Mucosa of rectum (tissue), 2 donors: ENCODE data around the gene POMGNT2.
A peak's percentile ranks its signal among the peaks of the same experiment; 100 is the strongest.

Experiments used
- H3K27ac ChIP-seq, 2 donors: one replicate each; pipeline ENCODE4 v1.7.0; 2013; ENCODE audit warnings: inconsistent platforms in 2 of 2, low read depth in 2 of 2, low read length in 2 of 2
- H3K27me3 ChIP-seq, 2 donors: one replicate each; pipeline ENCODE4 v1.7.0; 2013; ENCODE audit warnings: low read length in 2 of 2; ENCODE audit not compliant: control insufficient read depth in 2 of 2, insufficient read depth in 2 of 2
- H3K36me3 ChIP-seq, 2 donors: one replicate each; pipeline ENCODE4 v1.7.0; 2013; ENCODE audit warnings: low read length in 2 of 2; ENCODE audit not compliant: control insufficient read depth in 2 of 2, insufficient read depth in 2 of 2
- H3K4me1 ChIP-seq, 2 donors: one replicate each; pipeline ENCODE4 v1.7.0; 2013; ENCODE audit warnings: low read length in 2 of 2, mild to moderate bottlenecking in 1 of 2; ENCODE audit not compliant: control insufficient read depth in 2 of 2, insufficient read depth in 2 of 2
- H3K4me3 ChIP-seq, 2 donors: one replicate each; pipeline ENCODE4 v1.7.0; 2013; ENCODE audit warnings: low read length in 2 of 2
- H3K9ac ChIP-seq, 2 donors: one replicate each; pipeline ENCODE4 v1.7.0; 2013; ENCODE audit warnings: low read length in 2 of 2, low read depth in 1 of 2, mild to moderate bottlenecking in 1 of 2
- H3K9me3 ChIP-seq, 2 donors: one replicate each; pipeline ENCODE4 v1.7.0; 2013; ENCODE audit warnings: low read length in 2 of 2; ENCODE audit not compliant: control insufficient read depth in 2 of 2
- donor health status: healthy.
- donor health status: Normal muscosa, but diverticular disease.

POMGNT2 gene

GRCh38 chr3:43132870-43133636, 27.2 kb upstream of the POMGNT2 start:
- Histone ChIP-seq H3K36me3 (no peaks in the 10 kb centered on the region), H3K4me3 (no peak overlapping the region), H3K27ac (no peak overlapping the region), H3K27me3 (no peaks in the 10 kb centered on the region), H3K4me1 (no peaks in the 10 kb centered on the region), H3K9me3 (no peaks in the 10 kb centered on the region), H3K9ac (no peak overlapping the region)

DNA sequence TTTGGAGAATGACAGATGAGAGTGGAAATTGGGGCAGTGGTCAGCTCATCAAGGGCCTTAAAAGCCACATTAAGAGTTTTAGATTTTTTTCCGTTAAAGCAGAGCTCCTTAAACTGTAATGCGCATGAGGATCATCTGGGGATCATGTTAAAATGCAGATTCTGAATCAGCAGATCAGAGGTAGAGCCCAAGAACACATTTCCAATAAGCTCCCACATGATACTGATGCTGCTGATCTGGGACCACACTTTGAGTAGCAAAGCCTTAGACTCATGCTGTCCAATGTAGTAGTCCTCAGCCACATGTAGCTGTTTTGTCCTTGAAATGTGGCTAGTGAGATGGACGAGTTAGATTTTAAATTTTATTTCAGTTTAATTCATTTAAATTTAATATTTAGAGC, 26.3 kb upstream of the POMGNT2 start:
- Histone ChIP-seq H3K9me3 (no peaks in the 10 kb centered on the region), H3K4me1 (no peaks in the 10 kb centered on the region), H3K9ac (no peak overlapping the region), H3K27ac (no peak overlapping the region), H3K4me3 (no peak overlapping the region), H3K27me3 (no peaks in the 10 kb centered on the region), H3K36me3 (no peaks in the 10 kb centered on the region)

- Histone ChIP-seq H3K27me3 (no peaks in the 10 kb centered on the region), H3K9ac (no peak overlapping the region), H3K36me3 (no peaks in the 10 kb centered on the region), H3K4me1 (no peaks in the 10 kb centered on the region), H3K27ac (no peak overlapping the region), H3K4me3 (no peak overlapping the region), H3K9me3 (no peaks in the 10 kb centered on the region)
Observed at GRCh38 chr3:43128464-43128863, 22.6 kb upstream of the POMGNT2 start.

DNA sequence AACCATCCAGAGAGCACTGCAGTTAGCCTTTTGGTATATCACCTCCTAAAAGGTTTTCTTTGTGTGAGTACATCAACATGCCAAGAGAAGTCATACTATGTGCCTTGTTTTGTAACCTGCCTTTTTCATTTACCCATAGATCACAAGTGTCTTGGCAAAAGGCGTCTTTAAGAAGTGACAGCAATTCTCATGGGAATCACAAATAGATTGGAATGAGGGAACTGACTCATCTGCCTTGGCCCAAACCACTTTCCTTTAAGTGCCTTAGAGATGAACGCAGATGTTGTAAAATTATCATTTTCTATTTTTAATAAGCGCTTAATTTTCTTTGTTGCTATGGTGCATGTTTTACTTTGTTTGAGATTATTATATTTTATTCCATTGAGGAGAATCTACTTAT, 20.7 kb upstream of the POMGNT2 start:
- Histone ChIP-seq H3K4me1 (no peaks in the 10 kb centered on the region), H3K27ac (no peak overlapping the region), H3K4me3 (no peak overlapping the region), H3K27me3 (no peaks in the 10 kb centered on the region), H3K36me3 (no peaks in the 10 kb centered on the region), H3K9me3 (no peaks in the 10 kb centered on the region), H3K9ac (no peak overlapping the region)

GRCh38 chr3:43123895-43124294, 18.0 kb upstream of the POMGNT2 start:
- no peak overlapping the region for H3K27ac ChIP-seq
- no peak overlapping the region for H3K4me3 ChIP-seq
- no peaks in the 10 kb centered on the region for H3K36me3 ChIP-seq
- no peaks in the 10 kb centered on the region for H3K4me1 ChIP-seq
- no peak overlapping the region for H3K9ac ChIP-seq
- H3K9me3 ChIP-seq: no peaks in the 10 kb centered on the region
- H3K27me3 ChIP-seq: no peaks in the 10 kb centered on the region

DNA sequence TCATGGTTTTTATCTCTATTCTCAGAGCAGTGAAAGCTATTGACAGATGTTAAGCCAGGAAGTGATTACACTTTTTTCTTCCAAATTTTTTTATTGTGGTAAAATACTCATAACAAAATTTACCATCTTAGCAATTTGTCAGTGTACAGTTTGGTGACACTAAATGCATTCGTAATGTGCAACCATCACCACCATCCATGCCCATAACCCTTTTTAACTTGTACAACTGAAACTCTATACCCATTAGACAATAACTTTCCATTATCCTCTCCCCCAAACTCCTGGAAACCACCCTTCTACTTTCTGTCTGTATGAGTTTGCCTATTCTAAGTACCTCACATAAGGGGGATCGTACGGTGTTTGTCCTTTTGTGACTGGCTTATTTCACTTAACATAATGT, 15.1 kb upstream of the POMGNT2 start:
- Histone ChIP-seq H3K9ac (no peak overlapping the region), H3K27me3 (no peaks in the 10 kb centered on the region), H3K36me3 (no peaks in the 10 kb centered on the region), H3K9me3 (no peaks in the 10 kb centered on the region), H3K4me1 (no peaks in the 10 kb centered on the region), H3K4me3 (no peak overlapping the region), H3K27ac (no peak overlapping the region)

DNA sequence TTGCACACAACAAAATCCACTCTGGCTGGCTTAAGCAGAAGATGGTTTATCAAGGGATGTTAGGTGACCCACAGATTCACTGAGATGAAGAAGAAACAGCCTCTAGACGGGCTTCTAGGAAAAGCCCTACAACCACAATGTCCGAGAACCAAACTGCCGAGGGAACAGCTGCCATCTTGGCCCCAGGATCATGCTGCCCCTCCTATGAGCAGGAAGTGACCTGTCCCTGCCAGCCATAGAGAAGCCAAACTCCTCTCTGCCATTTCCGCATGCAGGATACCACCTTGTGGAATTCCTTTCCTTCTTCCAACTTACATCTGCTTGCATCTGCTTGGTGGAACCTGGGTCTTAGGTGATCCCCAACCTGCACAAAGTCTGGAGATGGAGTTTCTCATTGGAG, 11.4 kb upstream of the POMGNT2 start:
- Histone ChIP-seq H3K27ac (no peak overlapping the region), H3K4me1 (no peaks in the 10 kb centered on the region), H3K27me3 (peaks cover 0 to 4% of the 10 kb centered on the region in 2 donors), H3K36me3 (no peaks in the 10 kb centered on the region), H3K4me3 (no peak overlapping the region), H3K9ac (no peak overlapping the region), H3K9me3 (no peaks in the 10 kb centered on the region)

GRCh38 chr3:43113671-43114070, 7.8 kb upstream of the POMGNT2 start:
- peaks cover 0 to 4% of the 10 kb centered on the region in 2 donors for H3K27me3 ChIP-seq
- H3K36me3 ChIP-seq: no peaks in the 10 kb centered on the region
- no peaks in the 10 kb centered on the region for H3K4me1 ChIP-seq
- no peak overlapping the region for H3K4me3 ChIP-seq
- no peak overlapping the region for H3K27ac ChIP-seq
- no peak overlapping the region for H3K9ac ChIP-seq
- no peaks in the 10 kb centered on the region for H3K9me3 ChIP-seq

DNA sequence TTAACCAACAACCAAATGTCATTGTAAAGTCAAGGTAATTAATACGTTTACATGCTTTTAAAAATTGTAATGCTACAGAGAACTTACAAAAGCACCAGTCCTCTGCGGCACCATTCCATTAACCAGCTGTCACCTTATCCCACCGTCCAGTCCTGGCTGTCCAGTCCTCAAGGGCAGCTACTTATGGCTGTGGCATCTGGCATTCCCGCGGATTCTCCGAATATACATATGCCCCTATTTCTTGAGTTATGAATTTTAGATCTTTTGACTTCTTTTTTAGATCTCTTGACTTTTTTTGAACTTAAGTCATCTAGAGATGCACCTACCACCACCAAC, 382 bp upstream of the POMGNT2 start:
- Histone ChIP-seq H3K36me3 (no peaks in the 10 kb centered on the region), H3K9ac (peak overlapping the region; percentile 3 to 79), H3K27ac (no peak overlapping the region)

DNA sequence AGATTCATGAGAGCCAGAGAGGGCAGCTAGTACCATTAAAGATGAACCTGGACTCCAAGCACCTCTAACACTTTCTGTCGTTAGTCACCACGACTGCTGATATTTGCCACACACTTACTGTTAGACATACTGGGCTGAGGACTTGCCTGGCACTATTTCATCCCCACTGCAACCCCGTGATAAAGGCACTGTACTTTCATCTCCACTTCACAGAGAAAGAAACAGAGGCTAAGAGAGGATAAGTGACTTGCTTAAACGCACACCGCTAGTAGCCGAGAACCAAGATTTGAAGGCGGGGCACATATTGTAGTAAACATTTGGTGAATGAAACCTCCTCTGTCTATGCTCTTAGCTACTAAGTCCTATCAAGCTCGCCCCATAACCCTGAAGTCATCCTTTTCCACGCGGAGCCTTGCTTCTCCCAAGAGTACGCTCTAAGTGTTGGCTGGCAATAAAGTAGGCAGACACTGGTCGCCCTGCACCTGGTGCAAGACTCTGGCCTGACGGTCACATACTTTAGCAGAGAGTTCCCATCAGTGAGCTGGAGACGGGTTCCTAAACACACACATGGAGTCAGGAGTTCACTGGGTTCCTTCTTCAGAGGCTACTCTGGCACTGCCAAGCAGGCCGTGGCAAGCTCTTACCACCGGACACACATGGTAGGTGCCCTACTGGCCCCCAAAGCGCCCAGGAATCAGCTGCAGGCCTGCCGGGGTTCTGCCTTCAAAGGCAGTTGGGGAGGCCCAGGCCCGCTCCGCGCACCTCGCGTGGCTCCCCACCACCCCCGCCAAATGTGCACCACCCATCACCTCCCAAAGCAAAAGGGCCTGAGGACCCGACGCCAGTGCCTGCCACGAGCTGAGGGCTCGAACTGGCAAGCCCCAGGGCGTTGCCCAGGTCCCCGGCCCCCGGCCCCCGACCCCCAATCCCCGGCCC, 951 bp downstream of the POMGNT2 start:
- peak overlapping the region; percentile 0 to 55 for H3K4me3 ChIP-seq
- no peaks in the 10 kb centered on the region for H3K36me3 ChIP-seq
- no peak overlapping the region for H3K27ac ChIP-seq
- H3K9ac ChIP-seq: peak overlapping the region in 1 of 2 donors; percentile 15
- peaks cover 0 to 6% of the 10 kb centered on the region in 2 donors for H3K4me1 ChIP-seq
- H3K27me3 ChIP-seq: no peaks in the 10 kb centered on the region
- no peaks in the 10 kb centered on the region for H3K9me3 ChIP-seq

More for the DNA sequence above, 382 bp upstream of the POMGNT2 start:
- H3K9me3 ChIP-seq: no peaks in the 10 kb centered on the region
- H3K4me3 ChIP-seq: peak overlapping the region; percentile 73 to 80
- H3K27me3 ChIP-seq: no peaks in the 10 kb centered on the region
- H3K4me1 ChIP-seq: peaks cover 0 to 6% of the 10 kb centered on the region in 2 donors
